Stimulated activated CD4-positive, alpha-beta T cell treated with anti-CD3 and anti-CD28 coated beads, Interleukin-15, amount 100 ng/mL, for 48 hours (primary cell): ENCODE measurements around the gene LYRM1.

Source experiments
- DNase-seq, 2 donors: peaks; one replicate each; pipeline ENCODE4 v3.0.0-alpha.2; 2020; ENCODE audit warnings: low read depth in 2 of 2

LYRM1 gene

DNA sequence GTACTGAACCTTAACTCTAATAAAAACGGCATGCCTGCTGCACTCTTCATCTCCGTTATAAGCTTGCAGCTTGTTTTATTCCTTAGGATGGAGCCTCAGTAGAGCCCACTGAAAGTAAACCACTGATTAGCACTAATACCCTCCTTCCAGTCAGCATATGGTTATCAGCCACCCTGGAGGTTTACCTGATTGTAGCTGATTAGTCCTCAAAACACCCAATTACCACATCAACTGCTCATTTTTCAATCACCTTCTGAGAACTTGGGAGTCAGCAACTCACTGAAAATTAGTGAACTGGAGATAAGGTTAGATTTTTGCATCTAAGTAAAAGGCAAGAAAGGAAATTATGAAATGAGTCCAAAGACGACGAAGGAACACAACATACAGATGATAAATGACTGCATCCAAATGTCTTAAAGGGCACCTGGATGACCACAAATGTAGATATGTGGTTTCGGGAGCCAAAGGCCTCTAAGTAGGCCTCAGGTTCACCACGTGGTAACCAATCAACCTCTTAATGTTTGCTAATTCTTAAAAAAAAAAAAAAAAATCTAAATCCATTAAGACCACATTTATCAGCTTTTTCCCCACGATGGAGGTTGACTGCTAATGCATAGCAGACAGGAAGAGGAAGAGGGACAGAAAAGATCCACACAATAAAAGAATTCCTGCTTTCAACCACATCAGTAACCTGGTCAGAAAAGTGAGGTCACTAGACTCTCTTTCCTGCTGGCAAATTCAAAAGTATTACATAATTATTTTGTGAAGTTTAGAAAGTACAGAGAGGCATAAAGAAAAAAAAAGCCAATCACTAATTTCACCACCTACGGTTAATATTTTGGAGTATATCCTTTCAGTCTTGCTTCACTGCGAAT, 28.4 kb upstream of the LYRM1 start:
- DNase-seq, result no peak

DNA sequence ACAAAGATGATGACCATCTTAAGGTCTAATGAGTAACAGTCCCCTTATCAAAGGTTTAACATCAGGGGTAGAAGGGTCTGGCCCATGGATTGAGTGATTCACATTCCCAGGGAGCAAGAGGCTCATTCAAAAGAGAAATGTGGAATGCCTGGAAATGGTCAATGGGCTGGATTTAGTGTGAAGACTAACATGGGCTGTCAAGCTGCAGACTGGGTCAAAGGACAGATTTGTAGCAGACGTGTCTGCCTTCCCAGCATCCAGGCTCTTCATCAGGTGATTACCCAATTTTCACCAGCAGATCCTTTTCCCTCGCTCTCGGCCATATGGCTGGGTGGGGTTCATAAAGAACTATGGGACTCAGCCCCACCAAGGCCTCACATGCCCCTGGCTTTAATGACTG, 27.2 kb upstream of the LYRM1 start:
- no peak for DNase-seq

DNA sequence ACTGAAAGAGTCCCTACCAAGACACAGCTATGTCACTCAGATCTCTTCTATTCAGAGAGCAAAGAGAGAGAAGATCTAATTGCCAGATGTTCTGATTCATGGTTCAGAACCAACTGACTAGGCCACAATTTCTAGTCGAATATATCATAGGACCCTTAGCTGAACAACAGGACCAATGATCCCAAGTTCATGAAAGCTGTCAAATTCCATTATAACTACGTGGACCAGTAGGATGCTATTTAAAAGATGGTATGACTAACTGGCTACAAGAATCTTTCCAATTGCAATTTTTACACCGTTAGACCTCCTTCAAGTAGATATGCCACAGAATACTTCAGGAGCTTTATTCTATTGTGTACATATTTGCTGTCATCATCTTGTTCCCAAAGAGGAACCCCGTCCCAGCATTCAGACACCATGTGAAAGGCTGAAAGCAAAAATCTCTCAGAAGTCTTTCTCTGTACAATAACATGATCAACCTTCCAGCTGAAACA, 26.4 kb upstream of the LYRM1 start:
- no peak for DNase-seq

DNA sequence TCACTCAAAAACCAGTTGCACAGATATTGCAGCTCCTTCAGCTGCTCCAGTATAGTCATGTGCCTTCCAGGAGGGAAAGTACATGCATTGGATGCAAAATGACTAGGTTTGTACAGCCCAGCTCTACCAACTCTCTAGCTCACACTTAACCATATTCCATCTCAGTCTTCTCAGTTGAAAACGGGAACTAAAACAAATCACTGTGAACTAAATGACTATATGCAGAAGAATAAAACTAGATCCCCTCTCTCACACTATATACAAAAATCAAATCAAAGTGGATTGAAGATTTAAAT, 25.3 kb upstream of the LYRM1 start:
- no peak for DNase-seq

DNA sequence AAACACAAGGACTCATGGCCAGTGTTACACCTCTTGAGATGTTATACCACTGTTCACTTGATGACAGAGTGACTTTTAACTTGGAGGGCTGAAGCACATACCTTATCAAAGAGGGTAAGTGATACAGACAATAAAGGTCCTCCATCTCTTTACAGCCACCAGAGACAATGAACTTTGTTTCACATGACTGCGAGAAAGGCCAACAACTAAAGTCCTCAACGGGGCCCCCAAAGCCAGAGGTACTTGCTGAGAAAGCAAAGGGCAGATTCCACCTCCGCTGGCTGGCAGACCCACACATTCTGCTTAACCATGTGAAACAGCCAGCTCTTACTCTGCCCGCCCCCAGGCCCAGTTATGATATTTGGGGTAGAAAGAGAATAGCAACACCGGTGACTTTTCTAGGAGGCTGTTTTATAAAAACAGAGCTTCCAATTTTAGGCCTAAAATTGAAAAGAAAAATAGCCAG, 21.9 kb upstream of the LYRM1 start:
- DNase-seq, result no peak

DNA sequence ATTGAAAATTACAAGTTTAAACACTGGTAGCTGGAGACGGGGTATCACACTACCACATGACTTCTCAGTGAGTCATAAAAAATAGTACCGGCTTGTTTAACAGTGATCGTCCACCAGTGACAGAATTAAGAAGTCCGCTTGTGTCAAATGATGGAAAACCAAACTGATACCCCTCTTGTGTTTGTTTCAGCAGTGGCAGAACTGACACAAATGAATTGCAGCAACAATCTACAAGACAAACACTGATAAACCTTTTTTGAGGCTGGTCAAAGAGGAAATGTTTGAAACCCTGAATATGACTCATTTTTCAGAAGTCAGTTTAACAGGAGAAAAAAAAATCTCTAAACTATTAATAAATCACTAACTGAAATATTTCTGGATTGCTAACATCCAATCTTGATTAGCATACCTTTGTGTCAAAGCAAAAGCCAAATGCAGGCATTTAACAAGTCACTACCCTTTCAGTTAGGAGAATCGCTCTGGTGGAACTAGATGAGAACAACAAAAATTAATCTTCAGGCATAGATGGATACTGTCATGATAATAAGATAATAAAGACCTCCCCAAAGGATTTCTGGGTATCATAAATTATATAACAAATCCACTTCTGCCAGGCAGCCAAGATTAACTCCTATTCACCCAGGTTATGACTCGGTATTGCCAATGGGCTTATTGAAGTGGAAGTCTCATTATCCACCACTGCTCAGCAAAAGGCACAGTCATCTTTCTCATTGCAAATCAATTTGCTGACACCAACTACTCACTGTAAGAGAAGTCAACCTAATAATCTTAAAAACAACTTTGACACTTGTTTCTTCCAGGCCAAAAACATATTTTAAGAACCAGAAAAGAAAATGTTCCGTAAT, 21.2 kb upstream of the LYRM1 start:
- no peak for DNase-seq

DNA sequence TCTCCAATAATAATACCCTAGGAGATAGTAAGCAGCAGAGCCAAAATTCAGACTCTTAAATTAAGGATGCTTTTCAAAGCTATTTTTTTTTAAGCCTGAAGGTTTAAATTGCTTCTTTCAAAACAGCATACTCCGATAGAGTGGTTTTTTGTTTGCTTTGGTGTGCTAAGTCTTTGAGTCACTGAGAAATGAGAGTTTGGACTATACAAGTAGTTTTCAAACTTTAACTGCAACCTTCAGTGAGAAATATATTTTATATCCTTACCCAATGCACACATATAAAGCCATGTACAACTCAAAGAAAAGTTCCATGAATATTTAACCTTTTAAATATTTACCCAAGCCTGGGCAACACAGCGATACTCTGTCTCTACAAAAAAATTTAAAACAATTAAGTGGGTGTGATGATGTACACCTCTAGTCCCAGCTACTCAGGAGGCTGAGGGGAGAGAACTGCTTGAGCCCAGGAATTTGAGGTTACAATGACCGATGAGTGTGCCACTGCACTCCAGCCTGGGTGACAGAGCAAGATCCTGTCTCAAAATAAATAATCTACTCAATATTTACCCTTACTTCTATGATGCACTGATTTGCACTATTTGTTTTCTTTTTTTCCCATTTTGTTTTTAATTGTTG, 19.6 kb upstream of the LYRM1 start:
- DNase-seq, result no peak

DNA sequence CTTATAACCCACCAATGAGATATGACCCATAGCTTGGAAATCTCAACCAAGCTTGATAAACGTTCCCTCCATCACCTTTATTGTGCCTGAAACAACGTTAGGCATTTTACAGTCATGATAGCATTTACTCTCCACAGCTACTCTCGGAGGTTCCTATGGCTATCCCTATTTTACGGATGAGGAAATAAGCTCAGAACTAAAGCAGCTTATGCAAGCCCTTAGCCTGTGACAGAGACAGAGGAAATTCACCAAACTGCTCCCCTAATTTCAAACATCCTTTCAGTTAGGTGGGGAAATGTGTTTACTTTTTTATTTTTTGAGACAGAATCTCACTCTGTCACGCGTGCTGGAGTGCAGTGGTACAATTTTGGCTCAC, 19.1 kb upstream of the LYRM1 start:
- no peak for DNase-seq

DNA sequence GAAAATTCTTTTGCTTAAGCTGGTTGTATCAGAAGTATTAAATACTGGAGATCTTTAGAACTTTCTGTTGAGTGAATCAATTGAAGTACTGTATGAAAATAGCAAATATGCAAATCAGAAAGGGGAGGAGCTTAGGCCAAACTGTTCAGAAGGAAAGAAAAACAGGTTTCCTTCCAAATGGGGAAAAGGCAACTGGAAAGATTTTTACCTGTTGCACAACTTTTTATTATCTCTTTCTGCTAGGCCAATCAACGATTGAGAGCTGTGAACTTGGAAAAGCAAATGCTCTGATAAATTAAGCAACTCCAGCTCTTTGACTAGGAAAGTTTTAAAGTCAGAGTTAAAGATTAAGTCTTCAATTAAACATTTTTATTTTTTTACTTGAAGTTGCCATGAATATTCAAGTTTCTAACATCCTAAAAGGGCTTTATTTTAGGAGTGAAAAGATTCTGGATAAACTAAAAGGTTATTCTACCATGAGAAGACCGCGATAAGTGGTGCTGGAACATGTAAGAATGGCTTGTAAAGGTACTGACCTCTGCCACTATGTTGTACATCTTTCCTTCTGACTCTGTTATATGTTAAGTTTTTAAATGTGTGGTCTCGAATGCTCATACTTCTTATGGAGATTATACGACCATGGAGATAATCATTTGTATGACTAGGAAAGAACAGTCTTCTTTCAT, 16.9 kb upstream of the LYRM1 start:
- DNase-seq, result no peak

DNA sequence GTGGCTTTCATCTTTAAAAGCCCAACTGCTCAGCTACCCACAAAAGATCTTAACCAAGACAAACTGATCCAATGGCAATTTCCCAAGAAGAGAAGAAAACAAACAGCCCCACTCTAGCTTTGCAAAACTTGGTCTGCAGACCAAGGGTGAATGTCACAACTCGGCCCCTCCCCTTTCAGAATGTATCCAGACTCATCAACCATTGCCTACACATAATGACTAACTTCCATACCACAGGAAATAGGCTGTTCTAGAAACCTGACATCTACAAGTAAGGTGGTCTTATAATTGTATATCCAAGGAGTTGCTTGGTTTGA, 16.4 kb upstream of the LYRM1 start:
- DNase-seq, result peak in 1 of 2 donors; percentile 10

DNA sequence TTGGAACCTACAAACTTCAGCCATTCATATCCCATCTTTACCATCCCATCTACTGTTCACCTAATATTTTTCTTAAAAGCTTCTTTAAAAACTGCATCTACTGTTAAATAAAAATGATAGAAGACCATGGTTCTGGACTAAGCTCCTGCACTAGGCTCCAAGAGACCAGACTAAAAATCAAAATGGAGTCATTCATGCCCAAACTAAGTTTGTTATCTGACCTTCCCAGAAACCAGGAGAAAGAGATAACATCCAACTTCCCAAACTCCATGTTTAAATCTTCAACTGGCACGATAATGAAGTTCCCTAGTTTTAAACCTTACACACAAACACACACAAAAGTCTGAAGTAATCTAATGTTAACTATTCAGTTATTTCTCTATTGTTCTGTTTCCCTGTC, 14.3 kb upstream of the LYRM1 start:
- DNase-seq, result no peak

DNA sequence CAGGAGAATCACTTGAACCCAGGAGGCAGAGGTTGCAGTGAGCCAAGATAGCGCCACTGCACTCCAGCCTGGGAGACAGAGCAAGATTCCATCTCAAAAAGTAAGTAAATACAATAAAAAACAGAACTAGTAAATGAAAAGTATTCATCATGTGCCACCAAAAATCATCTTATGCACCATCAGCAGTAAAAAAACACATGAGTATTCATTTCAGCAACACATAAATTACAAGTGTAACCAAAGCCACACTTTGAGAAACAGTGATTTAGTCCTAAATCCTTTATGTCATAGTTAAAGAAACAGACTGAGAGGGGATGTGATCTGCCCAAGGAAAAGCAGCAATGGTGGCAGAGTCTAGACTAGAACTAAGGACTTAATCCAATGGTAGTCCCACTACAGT, 13.4 kb upstream of the LYRM1 start:
- DNase-seq, result no peak

DNA sequence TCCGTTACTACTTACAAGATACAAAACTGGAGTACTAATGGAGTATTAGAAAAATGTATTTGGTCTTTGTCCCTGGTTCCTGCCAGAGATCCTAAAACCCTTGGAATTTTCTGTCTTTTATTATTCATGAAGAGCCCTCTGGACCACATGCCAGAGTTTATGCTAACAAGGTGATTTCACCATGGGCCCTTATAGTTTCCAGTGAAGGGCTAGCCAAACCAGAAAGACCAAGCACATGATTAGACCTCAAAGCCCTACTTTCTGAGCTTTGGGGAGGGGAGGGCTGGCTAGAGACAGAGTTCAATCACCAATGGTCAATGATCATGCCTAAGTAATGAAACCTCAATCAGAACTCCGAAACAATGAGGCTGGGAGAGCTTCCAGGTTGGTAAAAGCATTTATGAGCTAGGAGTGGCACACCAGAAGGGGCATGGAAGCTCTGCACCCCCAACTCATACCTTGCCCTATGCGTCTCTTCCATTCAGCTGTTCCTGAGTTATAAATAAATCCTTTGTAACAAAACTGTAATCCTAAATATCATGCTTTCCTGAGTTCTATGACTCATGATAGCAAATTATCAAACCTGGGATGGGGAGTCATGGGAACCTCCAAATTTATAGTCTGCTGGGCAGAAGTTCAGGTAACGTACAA, 10.8 kb upstream of the LYRM1 start:
- DNase-seq, result no peak

DNA sequence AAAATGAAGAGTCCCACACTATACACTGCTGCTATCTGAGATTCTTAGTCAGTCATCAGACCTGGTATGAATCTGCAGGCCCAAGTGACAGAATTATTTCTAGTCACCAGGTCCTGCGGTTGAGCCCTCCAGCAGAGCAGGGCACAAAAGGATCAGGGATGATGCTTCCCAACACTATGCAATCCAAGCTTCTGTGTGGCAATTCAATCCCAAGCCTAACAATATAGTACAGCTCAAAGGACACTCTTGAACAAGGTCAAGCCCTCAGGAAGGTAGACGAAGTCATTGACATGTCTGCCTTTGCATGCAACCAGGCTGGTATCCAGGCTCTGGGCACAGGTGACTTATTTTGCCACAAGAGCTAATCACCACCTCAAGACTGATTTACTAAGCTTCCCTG, 6.2 kb upstream of the LYRM1 start:
- no peak for DNase-seq

DNA sequence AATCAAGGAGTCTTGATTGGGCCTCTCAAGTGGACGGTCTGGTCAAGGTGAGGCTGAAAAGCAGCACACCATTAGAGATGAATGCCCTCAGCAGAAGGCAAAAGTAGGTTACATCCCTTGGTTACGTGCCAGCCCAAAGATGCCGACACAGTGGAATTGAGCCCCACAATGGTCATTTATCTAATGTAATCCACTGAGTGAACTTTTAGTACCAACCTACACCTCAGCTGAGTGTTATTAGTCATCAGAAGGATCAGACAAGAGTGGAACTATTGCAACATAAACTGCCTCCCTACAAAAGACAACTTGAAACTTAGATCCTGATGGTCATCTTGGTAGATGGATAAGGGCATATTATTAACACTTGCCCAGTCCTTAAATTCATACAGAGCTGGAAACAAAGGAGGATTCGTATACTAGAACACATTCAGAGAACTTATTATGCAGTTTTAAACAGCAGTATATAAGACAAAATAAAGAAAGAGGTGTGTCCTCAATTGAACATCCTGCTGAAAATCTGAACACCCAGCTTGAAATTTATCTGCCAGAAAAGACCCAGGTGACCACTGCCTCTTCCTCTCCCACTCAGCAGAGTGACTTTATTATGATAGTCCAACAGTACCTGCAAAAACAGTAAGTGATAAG, 3.2 kb upstream of the LYRM1 start:
- no peak for DNase-seq

DNA sequence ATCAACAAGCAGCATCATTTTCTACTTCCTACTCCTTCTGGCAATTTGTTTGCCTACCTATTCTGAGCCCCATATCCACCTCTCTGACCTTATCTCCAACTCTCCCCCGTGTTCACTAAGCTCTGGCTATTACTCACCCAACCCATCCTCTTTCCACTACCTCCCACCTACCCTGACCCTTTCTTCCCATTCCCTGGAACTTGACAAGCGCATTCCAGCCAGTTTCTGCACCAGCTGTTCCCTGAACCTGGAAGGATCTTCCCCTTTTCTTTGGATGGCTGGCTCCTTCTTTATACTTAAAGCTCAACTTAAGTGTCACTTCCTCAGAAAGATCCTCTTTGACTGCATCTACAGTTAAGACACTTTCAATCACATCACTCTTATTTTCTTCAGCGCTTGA, 2.6 kb upstream of the LYRM1 start:
- DNase-seq, result no peak

DNA sequence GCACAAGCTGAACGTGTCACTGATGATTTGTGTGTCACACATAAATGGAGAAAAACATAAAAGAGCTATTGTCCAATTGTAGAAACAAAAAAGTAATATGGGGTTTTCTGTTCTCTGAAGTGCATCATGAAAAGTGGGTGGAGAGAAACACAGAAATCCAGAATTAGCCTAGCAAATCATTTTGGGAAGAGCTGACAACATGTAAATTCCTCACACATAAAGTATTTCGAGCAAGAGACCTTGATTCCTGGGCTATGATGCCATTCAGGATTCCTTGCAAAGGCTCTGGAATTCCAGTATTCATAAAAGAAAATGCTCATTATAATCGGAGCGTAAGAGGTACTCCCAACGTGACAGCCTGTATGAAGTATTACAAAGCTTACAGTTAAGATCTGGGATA, 1.5 kb upstream of the LYRM1 start:
- DNase-seq, result no peak

DNA sequence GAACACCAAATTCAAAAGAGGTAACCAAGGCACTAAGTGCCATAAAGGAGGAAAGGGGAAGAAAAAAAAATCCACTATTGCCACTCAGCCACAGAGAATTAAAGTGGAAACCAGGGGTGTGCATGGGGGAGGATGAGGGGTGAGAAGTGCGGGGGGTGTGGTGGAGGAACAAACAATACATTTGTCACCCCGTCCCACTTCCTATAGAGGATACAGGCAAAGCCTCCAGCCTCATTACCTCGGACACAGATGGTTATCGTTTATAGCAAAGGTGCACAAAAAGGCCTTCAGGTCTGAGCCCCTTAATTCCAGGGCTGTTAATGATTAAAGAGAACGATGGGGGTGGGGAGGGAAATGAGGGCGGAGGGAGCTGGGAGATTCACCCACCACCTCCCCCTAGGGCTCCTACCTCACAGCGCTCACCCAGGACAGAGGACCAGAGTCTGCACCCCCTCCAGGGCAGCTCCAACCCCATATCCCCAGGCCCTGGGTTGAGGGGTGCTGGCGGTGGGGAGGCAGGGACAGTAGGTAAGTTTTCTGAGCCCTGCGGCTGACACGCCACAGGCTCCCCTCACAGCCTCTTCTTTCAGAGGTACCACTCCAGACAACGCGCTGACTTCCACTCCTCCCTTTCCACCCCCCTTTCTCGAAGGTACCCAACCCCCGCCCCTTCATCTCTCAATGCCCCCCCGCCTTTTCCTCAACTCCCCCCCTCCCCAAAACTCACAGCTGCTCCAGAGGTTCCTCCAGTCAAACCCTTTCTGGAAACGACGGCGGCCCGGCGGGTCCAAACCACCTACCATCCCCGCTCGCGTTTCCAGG, 883 bp upstream of the LYRM1 start:
- DNase-seq, result no peak

DNA sequence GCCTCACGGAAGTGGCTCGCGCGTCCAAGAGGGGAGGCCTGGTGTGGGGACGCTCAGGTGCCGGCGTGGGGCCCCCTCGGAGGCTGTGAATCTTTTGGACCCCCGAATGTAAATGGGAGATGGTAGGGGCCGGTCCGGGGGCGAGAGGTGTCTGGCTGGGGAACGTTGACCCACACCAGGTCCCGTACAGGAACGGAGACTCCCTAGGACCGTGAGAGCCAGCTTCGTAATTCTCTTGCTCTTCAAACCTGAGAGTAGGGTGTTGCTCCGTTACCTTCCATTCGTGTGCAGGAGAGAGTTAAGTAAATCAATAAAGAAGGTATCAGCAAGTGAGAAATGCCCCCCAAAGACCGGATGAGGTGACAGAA, 481 bp downstream of the LYRM1 start:
- DNase-seq, result no peak

DNA sequence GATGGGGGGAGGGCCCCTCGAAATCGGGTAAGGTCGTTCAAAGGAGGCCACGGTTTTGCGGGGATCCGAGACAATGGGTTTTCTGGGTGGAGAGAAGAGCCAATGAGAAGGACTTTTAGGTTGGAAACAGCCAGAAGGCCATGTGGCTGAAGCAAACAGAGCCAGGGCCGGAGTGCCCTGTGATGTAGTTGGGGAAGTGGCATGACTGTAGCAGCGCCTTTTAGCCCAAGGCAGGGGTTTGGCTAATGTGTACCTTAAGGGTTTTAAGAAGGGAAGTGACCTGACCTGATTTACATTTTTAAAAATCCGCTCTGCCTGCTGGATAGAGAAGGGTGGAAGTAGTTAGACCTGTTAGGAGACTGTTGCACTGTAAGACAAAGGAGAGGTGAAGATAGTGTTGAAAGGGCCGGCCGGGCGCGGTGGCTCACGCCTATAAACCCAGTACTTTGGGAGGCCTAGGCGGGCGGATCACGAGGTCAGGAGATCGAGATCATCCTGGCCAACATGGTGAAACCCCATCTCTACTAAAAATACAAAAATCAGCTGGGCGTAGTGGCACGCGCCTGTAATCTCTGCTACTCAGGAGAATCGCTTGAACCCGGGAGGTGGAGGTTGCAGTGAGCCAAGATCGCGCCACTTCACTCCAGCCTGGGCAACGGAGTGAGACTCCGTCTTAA, 1.0 kb downstream of the LYRM1 start:
- DNase-seq, result no peak
